Lung (tissue), 12 donors: ENCODE data around the gene ZNF529. TPM values are rescaled to one million over a fixed set of nuclear protein-coding genes. Genes with fewer than 3 reads are reported as not detected.

Source experiments
- ATAC-seq: fragments of 200-7000 bp; cut with Tn5 transposase; one replicate; pipeline ENCODE4 v1.9.1; 2020; ENCODE audit warnings: moderate number of reproducible peaks; ENCODE audit not compliant: insufficient read depth, low FRiP score
- DNase-seq, 3 donors: peaks; one replicate each; pipeline ENCODE4 v3.0.0-alpha.2; 2013 to 2017
- H3K27ac ChIP-seq, 2 donors: one replicate each; pipeline ENCODE4 v1.5.1; 2013; ENCODE audit warnings: mild to moderate bottlenecking in 2 of 2, moderate library complexity in 2 of 2, control low read depth in 1 of 2, inconsistent platforms in 1 of 2, low read depth in 1 of 2, low read length in 1 of 2
- H3K27me3 ChIP-seq, 3 donors: one replicate each; pipeline ENCODE4 v1.5.1; 2013; ENCODE audit warnings: low read length in 2 of 3; ENCODE audit not compliant: control insufficient read depth in 3 of 3, insufficient read depth in 3 of 3
- H3K36me3 ChIP-seq, 4 donors: one replicate each; pipeline ENCODE4 v1.5.1; 2013; ENCODE audit warnings: low read length in 4 of 4, mild to moderate bottlenecking in 1 of 4, moderate library complexity in 1 of 4; ENCODE audit not compliant: control insufficient read depth in 4 of 4, insufficient read depth in 4 of 4
- H3K4me1 ChIP-seq, 5 donors: one replicate each; pipeline ENCODE4 v1.5.1; 2013; ENCODE audit warnings: low read length in 5 of 5, mild to moderate bottlenecking in 2 of 5, moderate library complexity in 1 of 5; ENCODE audit not compliant: control insufficient read depth in 5 of 5, insufficient read depth in 5 of 5
- H3K4me3 ChIP-seq: one replicate; pipeline ENCODE4 v1.5.1; 2013; ENCODE audit warnings: mild to moderate bottlenecking, control low read depth, moderate library complexity
- H3K9ac ChIP-seq, 2 donors: one replicate each; pipeline ENCODE4 v1.5.1; 2013; ENCODE audit warnings: low read length in 2 of 2, control low read depth in 1 of 2; ENCODE audit not compliant: insufficient read depth in 1 of 2
- H3K9me3 ChIP-seq, 4 donors: one replicate each; pipeline ENCODE4 v1.5.1; 2013; ENCODE audit warnings: low read length in 3 of 4, mild to moderate bottlenecking in 1 of 4, moderate library complexity in 1 of 4; ENCODE audit not compliant: control insufficient read depth in 4 of 4, insufficient read depth in 3 of 4
- WGBS, 2 donors: extraction: QIAGEN DNeasy Blood & Tissue Kit; methylation state at CpG; one replicate each; pipeline ENCODE4 v1.1.7; 2013; 5-methylcytosine and 5-hydroxymethylcytosine counted together
- polyA plus RNA-seq, 2 donors: library from polyadenylated mRNA; stranded (reverse); fragments of 200-250 nt; gene quantifications; one replicate each; pipeline ENCODE4 v1.2.1, GENCODE V29; 2013
- total RNA-seq, 2 donors: library from RNA; depleted of rRNA in 1 of 2; stranded (reverse); fragments of >200 nt in 1 of 2; gene quantifications; one replicate each; pipeline ENCODE4 v1.2.1, GENCODE V29; 2014 to 2021
- TF ChIP-seq, protein P1 (sequence below): IDR thresholded peaks from 2 replicates; pipeline ENCODE4 v1.5.1; 2012; ENCODE audit warnings: mild to moderate bottlenecking; ENCODE audit errors: control extremely low read depth, extremely low read depth
- donor health status: control.
- donor health status: control.
- donor health status: Bipolar disorder and iron deficiency.
- donor health status: healthy.
- donor health status: DM: yes; HTN: yes; CAD: no.

The ZNF529 gene
- total and polyA plus RNA-seq, 4 donors = 2.5 to 26.4 (median 6.6) TPM

DNA sequence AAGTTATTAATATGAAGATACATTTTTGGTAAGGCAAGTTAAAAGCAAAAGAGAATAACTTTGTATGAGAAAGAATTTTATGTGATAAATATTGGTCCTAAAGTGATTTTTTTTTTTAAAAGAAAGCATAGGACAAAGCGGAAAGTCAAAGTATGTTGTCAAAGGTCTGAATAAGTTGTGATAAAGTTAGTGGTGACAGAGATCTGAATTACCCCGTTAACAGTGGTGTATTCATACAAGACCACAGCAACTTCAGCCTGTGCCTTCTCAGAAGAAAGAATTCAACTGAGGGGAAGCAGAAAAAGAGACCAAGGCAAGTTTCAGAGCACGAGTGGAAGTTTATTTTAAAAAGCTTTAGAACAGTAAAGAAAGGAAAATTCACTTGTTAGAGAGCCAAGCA, 64.8 kb downstream of the ZNF529 start:
- peaks cover 0 to 10% (median 4%) of the 10 kb centered on the region in 4 donors for H3K36me3 ChIP-seq
- DNase-seq = no peak
- no peak overlapping the region for H3K9ac ChIP-seq

DNA sequence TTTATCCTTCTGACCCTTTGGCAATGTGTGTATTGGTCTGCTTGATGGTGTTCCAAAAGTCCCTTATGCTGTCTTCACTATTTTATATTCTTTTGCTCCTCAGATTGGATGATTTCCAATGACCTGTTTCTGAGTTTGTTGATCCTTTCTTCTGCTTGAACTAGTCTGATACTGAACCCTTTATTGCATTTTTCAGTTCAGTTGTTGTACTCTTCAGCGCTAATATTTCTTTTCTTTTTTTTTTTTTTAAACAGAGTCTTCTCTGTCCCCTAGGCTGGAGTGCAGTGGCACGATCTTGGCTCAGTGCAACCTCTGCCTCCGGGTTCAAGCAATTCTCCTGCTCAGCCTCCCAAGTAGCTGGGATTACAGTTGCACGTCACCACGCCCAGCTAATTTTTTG, 71.1 kb downstream of the ZNF529 start:
- WGBS, 2 donors = 90 to 94% methylated on average over 5 of the region's 5 CpGs
- no peaks in the 10 kb centered on the region for H3K27me3 ChIP-seq
- H3K36me3 ChIP-seq = no peaks in the 10 kb centered on the region
- H3K27ac ChIP-seq = no peak overlapping the region
- no peak overlapping the region for H3K4me3 ChIP-seq
- DNase-seq = no peak
- TF ChIP-seq, protein P1, sequence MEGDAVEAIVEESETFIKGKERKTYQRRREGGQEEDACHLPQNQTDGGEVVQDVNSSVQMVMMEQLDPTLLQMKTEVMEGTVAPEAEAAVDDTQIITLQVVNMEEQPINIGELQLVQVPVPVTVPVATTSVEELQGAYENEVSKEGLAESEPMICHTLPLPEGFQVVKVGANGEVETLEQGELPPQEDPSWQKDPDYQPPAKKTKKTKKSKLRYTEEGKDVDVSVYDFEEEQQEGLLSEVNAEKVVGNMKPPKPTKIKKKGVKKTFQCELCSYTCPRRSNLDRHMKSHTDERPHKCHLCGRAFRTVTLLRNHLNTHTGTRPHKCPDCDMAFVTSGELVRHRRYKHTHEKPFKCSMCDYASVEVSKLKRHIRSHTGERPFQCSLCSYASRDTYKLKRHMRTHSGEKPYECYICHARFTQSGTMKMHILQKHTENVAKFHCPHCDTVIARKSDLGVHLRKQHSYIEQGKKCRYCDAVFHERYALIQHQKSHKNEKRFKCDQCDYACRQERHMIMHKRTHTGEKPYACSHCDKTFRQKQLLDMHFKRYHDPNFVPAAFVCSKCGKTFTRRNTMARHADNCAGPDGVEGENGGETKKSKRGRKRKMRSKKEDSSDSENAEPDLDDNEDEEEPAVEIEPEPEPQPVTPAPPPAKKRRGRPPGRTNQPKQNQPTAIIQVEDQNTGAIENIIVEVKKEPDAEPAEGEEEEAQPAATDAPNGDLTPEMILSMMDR = no peak
- no peaks in the 10 kb centered on the region for H3K4me1 ChIP-seq
- H3K9me3 ChIP-seq = peaks cover 3 to 39% (median 14%) of the 10 kb centered on the region in 4 donors
- no peak overlapping the region for H3K9ac ChIP-seq
- no peak for ATAC-seq

More for the DNA sequence above, 64.8 kb downstream of the ZNF529 start:
- TF ChIP-seq, protein P1 = no peak
- no peak overlapping the region for H3K4me3 ChIP-seq
- peaks cover 5 to 33% (median 15%) of the 10 kb centered on the region in 4 donors for H3K9me3 ChIP-seq
- no peak for ATAC-seq
- H3K27ac ChIP-seq = no peak overlapping the region
- H3K4me1 ChIP-seq = no peaks in the 10 kb centered on the region
- WGBS, 2 donors = 90 to 93% methylated on average over 3 of the region's 3 CpGs
- H3K27me3 ChIP-seq = no peaks in the 10 kb centered on the region

DNA sequence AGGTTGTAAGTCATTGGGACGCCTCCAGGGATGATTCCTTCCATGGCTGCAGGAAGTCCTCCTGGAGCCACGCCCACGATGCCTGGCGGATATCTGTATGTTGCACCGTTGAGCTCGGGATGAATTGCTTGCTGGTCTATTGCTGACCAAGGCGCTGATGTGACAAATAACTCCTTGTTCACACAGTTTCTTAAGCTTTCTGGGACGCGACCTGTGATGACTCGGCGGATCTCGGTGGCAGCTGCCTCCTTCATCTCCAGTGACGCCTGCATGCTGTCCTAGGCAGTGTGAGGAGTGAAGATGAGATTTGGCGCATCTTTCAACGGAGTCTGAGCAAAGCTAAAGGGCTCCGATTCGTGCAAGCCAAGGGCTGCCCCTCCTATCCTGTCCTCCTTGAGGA, 76.1 kb downstream of the ZNF529 start:
- no peaks in the 10 kb centered on the region for H3K27me3 ChIP-seq
- H3K4me1 ChIP-seq = no peaks in the 10 kb centered on the region
- peaks cover 0 to 18% (median 10%) of the 10 kb centered on the region in 4 donors for H3K9me3 ChIP-seq
- 87 to 89% methylated on average over 17 of the region's 17 CpGs for WGBS, 2 donors
- ATAC-seq (no peak), DNase-seq (no peak)
- H3K4me3 ChIP-seq = no peak overlapping the region
- H3K27ac ChIP-seq = no peak overlapping the region
- TF ChIP-seq, protein P1 = no peak
- H3K36me3 ChIP-seq = no peaks in the 10 kb centered on the region
- no peak overlapping the region for H3K9ac ChIP-seq

Other genes starting within 250 kb of the ZNF529 start
- gene ZFP14, start 194.1 kb downstream of the ZNF529 start, total RNA-seq = 10 to 100 TPM in 1 of 2 donors, 1 to 10 TPM in 1; 3.8 to 15.5 TPM
- gene ZFP14, start 194.1 kb downstream of the ZNF529 start, polyA plus RNA-seq = 1 to 10 TPM in 1 of 2 donors, under 1 TPM in 1; 0.95 to 1.6 TPM
- gene ZFP82, start 154.6 kb downstream of the ZNF529 start, total RNA-seq = 10 to 100 TPM in 1 of 2 donors, 1 to 10 TPM in 1; 3.9 to 11.5 TPM
- 1 to 10 TPM; 1.5 to 2.1 TPM for gene ZFP82, start 154.6 kb downstream of the ZNF529 start, polyA plus RNA-seq
- gene ZNF566, start 83.7 kb downstream of the ZNF529 start, total RNA-seq = 10 to 100 TPM; 10.5 to 21.9 TPM
- 1 to 10 TPM; 2.3 to 6.3 TPM for gene ZNF566, start 83.7 kb downstream of the ZNF529 start, polyA plus RNA-seq
- 10 to 100 TPM in 1 of 2 donors, 1 to 10 TPM in 1; 9.6 to 28.3 TPM for gene ZNF260, start 45.0 kb downstream of the ZNF529 start, total RNA-seq
- 1 to 10 TPM; 3.0 to 3.1 TPM for gene ZNF260, start 45.0 kb downstream of the ZNF529 start, polyA plus RNA-seq
- 10 to 100 TPM in 1 of 2 donors, 1 to 10 TPM in 1; 6.7 to 16.9 TPM for gene ZNF382, start 32.0 kb upstream of the ZNF529 start, total RNA-seq
- gene ZNF382, start 32.0 kb upstream of the ZNF529 start, polyA plus RNA-seq = 1 to 10 TPM in 1 of 2 donors, under 1 TPM in 1; 0.93 to 1.2 TPM
- 10 to 100 TPM in 1 of 2 donors, 1 to 10 TPM in 1; 8.7 to 15.3 TPM for gene ZNF461, start 93.5 kb upstream of the ZNF529 start, total RNA-seq
- 1 to 10 TPM; 2.0 to 3.8 TPM for gene ZNF461, start 93.5 kb upstream of the ZNF529 start, polyA plus RNA-seq
- 10 to 100 TPM in 1 of 2 donors, 1 to 10 TPM in 1; 3.9 to 12.3 TPM for gene ZNF567, start 114.3 kb upstream of the ZNF529 start, total RNA-seq
- gene ZNF567, start 114.3 kb upstream of the ZNF529 start, polyA plus RNA-seq = 1 to 10 TPM; 2.3 to 2.4 TPM
- 1 to 10 TPM; 3.1 to 4.9 TPM for gene ZNF850, start 199.5 kb upstream of the ZNF529 start, total RNA-seq
- under 1 TPM; 0.31 to 0.38 TPM for gene ZNF850, start 199.5 kb upstream of the ZNF529 start, polyA plus RNA-seq